GM19328 (cell line): ENCODE measurements around the gene PPM1N.

Experiments used
- ATAC-seq: cut with Tn5 transposase; IDR thresholded peaks from one replicate; pipeline ENCODE4 v1.9.1; 2021; ENCODE audit warnings: mild to moderate bottlenecking, moderate library complexity; ENCODE audit not compliant: unreplicated experiment

Gene PPM1N, protein sequence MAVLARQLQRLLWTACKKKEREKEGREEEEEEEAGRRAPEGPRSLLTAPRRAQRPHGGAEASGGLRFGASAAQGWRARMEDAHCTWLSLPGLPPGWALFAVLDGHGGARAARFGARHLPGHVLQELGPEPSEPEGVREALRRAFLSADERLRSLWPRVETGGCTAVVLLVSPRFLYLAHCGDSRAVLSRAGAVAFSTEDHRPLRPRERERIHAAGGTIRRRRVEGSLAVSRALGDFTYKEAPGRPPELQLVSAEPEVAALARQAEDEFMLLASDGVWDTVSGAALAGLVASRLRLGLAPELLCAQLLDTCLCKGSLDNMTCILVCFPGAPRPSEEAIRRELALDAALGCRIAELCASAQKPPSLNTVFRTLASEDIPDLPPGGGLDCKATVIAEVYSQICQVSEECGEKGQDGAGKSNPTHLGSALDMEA

DNA sequence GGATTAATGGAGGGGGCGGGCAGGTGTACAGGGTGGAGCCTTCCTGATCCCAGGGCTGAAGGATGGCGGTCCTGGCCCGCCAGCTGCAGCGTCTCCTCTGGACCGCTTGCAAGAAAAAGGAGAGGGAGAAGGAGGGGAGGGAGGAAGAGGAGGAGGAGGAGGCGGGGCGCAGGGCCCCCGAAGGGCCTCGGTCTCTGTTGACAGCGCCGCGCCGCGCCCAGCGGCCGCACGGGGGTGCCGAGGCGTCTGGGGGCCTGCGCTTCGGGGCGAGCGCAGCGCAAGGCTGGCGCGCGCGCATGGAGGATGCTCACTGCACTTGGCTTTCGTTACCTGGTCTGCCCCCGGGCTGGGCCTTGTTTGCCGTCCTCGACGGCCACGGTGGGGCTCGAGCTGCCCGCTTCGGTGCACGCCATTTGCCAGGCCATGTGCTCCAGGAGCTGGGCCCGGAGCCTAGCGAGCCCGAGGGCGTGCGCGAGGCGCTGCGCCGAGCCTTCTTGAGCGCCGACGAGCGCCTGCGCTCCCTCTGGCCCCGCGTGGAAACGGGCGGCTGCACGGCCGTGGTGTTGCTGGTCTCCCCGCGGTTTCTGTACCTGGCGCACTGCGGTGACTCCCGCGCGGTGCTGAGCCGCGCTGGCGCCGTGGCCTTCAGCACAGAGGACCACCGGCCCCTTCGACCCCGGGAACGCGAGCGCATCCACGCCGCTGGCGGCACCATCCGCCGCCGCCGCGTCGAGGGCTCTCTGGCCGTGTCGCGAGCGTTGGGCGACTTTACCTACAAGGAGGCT lies at the start of gene PPM1N:
Gene PPM1N, plus strand, starts transcription at position 33 of the 785 bp plus-strand sequence. Its CDS starts 30 bp downstream, at position 63.
- no peak for ATAC-seq

DNA sequence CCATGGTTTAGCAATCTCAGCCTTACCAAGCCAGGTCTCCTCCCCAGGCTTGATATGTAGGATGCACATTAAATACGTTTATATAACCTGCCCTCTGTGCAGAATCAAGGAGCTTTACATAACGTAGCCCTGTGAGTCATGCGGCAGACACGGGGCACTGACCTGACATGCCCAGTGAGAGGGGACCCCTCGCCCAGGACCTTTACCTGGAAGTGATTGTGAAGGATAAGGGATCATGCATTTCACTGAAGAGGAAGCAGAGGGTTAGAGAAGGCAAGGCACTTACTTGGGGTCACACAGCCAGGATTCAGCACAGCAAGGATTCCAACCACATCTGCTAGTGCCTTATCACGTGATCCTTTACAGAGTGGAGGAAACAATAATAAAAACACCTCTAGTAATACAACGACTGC lies 49.4 kb upstream of the PPM1N start:
- ATAC-seq: no peak

DNA sequence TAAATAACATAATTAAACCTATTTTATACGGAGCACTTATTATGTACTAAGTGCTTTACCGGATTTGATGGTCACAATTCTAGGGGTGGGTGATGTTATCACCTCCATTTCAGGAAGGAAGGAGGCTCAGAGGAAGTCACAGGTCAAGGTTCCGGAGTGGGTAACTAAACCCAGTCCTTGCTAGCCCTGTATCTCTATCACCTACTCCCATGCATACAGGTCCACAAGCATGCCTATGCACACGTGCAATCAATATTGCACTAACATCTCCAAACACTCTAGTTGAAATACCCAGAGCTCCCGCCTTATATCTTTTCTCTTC lies 48.3 kb upstream of the PPM1N start:
- ATAC-seq: no peak

DNA sequence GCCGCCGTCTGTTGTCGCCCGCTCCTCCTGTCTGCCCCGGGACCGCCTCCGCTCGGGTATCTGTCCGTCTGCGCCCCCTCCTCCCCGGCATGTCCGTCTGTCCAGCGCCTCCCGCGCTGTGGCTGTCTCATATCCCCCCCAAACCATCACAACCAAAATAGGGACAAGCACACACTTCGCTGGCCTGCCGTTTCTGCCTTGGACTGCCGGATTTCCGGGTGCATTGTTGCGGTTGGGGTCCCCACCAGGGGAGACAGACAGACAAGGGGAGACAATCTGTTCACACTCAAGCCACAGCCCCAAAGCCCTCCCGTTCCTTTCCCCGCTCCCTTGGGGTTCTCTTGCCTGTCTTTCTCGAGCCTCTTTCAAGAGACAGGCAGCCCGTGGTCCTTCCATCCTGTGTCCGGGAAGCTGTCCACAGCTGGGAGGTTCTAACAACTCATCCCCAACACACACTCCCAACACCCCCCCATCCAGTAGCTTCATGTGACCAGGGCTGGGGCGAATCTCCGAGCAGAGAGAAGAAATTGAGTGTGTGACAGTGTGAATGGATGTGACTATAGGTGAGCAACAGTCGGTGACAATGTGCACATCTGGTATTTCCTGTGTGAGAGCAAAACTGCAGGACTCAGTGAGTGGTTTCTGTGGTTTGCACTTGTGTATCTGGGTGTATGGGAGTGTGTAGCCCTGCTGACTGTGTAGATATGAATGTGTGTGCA lies 47.0 kb upstream of the PPM1N start:
- ATAC-seq: peak; percentile 21

DNA sequence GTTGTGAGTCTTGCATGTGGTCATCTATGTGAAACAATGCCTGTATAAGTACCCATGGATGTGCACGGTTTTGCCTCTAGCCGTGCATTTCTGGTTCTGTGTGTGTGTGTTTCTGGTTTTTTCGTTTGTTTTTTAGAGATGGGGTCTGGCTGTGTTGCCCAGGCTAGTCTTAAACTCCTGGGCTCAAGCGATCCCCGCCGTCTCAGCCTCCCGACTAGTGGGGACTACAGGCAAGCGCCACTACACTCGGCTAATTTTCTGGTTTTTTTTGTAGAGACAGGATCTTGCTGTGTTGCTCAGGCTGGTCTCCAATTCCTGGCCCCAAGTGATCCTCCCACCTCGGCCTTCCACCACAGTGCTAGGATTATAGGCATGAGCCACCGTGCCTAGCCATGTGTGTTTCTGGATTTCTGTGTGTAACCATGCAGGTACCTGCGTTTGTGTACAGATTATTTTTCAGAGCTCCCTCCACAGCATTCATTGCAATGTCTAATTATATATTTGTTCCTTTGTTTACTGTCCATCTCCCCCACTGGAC lies 46.3 kb upstream of the PPM1N start:
- no peak for ATAC-seq

DNA sequence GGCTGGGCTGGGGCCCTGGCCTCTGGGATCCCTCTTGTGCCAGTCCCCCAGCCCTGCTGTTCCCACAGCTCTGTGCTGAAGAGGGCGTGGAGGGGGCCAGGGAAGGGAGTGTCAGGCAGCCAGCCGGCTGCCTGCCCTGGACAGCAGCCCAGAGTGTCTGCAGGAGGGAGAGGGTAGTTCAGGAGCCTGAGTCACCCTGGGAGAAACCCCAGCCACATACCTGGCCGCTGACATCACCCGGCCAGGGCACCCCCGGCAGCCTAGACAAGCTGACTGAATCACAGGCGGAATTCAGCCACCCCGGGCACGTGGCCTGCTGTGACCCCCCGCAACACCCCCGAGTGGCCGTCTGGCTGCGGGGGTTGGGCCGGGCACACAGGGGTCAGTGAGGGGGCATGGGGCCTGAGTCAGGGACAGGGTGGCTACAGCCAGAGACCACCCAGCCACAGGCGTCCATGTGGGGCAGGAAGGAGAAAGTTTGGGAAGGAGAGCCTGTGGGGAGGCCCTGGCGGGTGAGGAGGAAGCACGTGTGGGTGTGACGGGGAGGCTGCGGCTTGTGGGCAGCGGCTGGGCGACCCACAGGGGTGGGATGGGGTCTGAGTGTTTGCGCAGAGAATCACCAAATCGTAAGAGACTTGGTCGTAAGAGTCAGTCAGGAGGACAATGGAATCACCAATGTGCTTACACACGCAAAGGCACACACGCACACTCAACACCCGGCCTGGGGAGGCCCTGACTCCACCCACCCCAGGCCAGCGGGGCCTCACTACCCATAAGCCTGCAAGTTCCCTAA lies 42.3 kb upstream of the PPM1N start:
- no peak for ATAC-seq

DNA sequence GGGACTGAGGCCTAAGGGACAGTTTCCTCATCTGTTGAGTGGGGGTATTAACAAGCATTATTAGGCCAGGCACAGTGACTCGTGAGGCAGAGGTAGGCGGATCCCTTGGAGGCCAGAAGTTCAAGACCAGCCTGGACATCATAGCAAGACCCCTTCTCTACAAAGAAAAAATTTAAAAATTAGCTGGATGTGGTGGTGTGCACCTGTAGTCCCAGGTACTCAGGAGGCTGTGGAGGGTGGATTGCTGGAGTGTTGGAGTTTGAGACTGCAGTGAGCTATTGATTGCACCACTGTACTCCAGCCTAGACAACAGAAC lies 41.8 kb upstream of the PPM1N start:
- ATAC-seq: no peak

DNA sequence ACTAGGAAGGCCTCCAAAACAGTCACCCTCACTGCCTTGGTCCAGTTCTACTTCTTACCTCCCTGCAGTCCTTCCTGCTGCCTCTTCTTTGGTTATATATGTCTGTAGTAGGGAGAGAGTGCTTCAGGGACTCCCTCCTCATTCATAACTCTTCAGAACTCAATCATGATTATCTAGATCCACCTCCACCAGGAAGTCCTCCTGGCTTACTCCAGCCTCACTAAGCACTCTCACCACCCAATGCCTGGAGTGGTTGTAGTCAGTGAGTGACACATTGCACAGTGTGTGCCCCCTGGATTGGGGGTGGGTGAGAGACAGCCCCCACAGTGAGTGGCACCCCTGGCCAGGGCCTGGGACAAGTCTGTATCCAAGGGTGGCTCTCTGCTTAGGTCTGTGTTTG lies 40.5 kb upstream of the PPM1N start:
- no peak for ATAC-seq

DNA sequence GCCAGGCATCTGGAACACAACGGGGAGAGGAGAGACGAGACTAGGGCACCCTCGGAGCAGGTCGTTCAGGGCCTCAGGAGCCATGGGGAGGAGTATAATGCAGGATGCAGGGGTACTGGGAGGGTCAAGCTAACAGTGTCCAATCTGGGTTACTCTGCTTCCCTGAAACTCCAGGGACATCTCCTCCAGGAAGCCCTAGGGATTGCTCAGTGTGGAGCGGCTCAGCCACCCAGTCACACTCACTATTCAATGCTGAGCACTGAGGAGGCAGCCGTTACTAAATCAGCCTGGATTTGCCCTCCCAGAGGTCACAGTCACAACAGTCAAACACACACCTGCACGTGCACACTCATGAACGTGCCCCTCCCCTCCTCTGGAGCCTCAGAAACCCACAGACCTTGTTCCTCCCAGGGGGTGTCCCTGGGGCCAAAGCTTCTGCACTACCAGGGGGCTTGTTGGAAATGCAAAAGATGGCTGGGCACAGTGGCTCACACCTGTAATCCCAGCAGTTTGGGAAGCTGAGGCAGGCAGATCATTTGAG lies 37.4 kb upstream of the PPM1N start:
- no peak for ATAC-seq

DNA sequence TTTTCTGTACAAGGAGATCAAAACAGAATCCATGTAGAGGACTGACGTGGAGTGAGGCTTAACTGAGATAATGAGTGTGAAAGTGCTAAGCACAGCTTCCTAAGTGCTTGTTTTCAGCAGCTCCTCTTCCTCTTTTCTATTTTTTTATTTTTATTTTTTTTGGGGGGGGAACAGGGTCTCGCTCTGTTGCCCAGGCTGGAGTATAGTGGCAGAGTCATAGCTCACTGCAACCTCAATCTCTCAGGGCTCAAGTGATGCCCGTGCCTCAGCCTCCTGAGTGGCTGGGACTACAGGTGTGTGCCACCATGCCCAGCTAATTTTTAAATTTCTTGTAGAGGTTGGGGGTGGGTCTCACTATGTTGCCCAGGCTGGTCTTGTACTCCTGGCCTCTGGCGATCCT lies 36.1 kb upstream of the PPM1N start:
- no peak for ATAC-seq

DNA sequence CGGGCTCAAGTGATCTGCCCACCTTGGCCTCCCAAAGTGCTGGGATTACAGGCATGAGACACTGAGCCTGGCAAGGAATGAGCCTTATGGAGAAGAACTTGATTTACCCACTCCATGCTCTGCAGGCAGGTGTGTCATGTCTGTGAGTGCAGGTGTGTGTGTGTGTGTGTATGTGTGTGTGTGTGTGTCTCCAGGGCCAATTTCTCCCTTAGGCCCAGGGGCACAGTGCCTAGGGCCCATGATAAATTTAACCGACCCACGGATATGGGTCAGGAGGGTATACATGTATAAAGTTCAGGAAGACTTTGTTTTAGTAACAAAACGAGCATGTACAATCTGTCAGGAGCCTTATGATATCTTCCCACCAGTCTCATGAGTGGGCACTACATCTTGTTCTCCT lies 35.0 kb upstream of the PPM1N start:
- ATAC-seq: no peak

DNA sequence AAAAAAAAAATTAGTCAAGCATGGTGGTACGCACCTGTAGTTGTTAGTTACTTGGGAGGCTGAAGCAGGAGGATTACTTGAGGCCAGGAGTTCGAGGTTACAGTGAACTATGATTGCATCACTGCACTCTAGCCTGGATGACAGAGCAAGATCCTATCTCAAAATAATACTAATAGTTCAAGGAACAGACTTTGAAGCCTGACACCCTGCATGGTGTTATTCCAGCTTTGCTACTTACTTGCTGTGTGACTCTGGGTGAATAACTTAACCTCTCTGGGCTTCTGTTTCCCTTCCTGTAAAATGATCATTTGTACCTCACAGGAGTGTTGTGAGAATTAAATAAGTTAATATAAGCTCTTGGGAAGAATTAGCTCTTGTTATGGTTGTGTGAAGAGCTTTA lies 34.0 kb upstream of the PPM1N start:
- no peak for ATAC-seq

DNA sequence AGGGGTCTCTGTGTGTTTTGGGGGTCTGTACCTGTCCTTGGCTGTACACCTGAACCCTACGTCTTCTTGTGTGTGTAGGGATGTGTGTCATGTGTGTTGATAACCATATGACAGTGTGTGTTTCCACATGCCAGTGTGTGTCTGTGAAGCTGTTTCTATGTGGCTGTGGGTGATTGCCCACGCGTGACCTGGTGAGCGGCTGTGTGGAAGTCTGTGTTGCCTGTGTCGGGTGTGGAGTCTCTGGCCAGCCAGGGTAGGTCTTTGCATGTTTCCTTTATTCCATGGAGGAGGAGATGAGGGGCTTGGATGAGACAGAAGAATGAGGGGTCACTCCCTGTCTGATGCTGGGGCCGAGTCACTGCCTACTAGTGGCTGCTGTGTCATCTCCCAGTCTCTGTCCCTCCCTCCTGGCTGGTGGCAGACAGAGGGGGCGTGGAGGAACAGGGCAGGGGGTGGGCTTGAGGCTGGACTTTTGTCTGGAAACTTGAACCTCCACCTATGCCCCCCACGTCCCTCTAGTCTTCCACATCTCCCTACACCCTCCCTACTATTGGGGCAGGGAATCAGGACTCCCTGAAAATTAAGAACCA lies 33.3 kb upstream of the PPM1N start:
- no peak for ATAC-seq

DNA sequence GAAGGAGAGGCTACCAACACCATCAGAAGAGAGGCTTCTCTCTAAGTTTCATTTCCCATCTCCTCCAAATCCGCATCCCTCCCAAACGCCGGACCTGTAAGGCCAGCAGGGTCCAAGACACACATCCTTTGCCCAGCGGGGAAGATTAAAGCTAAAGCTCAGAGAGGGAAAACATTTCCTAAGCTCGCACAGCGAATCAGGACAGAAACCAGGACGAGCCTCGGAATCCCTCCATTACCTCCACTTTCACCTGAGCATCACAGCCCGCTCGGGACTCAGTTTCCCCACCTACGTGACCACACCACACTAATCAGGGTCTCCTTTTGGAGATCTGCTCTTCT lies 31.2 kb upstream of the PPM1N start:
- no peak for ATAC-seq

DNA sequence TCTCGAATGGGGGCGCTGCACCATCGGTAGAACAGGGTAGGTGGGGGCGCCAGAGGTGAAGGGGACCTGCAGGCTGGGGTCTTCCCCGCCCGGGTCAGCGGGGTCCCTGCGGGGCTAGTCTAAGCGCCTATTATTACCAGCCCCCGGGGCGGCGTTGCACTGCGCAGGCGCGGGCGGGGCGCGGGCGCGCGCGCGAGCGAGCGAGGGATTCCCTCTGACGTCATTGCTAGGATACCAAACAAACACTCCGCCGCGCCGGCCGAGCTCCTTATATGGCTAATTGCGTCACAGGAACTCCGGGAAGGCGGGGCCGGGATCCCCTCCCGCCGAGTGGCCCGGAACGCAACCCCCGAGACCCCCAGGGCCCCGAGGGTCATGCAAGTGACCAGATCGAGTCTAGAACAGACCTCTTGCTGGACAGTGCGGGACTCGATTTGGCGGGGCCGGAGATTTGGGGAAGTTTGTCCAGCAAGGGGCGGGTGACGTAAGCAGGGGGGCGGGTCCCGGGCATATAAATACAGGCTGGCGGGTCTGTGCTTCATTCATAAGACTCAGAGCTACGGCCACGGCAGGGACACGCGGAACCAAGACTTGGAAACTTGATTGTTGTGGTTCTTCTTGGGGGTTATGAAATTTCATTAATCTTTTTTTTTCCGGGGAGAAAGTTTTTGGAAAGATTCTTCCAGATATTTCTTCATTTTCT lies 30.6 kb upstream of the PPM1N start, which contains the start of gene FOSB:
Gene FOSB, plus strand, starts transcription at position 541 of the 703 bp plus-strand sequence. CDS start 591 bp downstream, outside the sequence.
- no peak for ATAC-seq

DNA sequence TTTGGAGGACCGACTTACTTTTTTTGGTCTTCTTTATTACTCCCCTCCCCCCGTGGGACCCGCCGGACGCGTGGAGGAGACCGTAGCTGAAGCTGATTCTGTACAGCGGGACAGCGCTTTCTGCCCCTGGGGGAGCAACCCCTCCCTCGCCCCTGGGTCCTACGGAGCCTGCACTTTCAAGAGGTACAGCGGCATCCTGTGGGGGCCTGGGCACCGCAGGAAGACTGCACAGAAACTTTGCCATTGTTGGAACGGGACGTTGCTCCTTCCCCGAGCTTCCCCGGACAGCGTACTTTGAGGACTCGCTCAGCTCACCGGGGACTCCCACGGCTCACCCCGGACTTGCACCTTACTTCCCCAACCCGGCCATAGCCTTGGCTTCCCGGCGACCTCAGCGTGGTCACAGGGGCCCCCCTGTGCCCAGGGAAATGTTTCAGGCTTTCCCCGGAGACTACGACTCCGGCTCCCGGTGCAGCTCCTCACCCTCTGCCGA lies 30.0 kb upstream of the PPM1N start:
- no peak for ATAC-seq

DNA sequence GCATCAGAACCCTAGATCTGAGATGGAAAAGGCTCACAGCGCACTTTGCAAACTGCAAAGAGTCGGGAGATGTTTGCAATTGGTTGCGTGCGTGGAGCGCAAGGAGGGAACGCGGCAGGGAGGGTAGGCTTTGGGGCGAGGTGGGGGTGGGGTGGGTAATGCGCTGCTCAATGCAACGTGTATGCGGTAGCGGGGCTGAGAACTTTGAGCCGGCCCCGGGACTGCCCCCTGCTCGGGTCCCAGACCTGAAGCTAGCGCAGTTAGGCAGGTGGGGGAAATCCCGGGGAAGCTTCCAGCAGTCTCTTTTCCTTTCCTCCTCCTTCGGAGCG lies 29.5 kb upstream of the PPM1N start:
- peak; percentile 11 for ATAC-seq

DNA sequence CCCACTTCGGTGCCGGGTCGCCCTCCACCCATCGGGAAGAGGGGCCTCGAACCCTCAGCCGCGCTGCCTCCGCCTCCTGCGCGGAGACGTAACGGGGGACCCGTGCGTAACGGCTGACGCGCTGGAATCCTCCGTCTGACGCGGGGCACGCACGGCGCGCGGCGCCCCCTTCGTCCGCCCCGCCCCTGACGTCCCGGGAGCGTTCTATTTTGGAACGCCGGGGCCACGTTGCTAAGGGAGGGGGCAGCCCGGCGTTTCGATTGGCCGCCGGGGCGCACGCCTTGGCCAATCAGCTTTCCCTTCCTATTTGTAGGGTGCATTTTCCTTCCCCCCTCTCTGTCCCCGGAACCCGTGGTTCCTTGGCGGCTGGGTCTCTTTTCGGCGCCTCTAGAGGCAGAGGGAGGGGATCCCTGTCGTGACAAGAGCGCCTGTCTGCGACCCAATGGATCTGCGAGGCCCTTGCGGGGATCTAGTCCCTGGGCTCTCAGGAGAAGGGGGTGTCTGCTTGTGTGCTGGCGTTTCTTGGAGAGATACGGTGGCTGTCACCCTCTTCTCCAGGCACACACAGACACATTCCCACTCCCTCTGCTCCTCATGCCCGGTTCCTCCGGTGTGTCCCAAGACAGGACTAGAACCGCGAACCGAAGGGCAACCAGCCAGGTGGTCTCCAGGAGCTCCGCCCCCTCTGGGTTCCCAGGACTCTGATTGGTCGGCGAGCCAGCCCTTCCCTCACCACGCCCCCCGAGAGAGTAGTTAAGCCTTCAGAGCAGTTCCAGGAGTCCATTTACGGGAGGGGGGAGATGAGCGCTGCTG lies 28.9 kb upstream of the PPM1N start:
- ATAC-seq: peak; percentile 66
